Panc1 (cell line): ENCODE data around the gene KCNJ9. TPM values are rescaled to one million over a fixed set of nuclear protein-coding genes. Genes with fewer than 3 reads are reported as not detected.
"Not testable (repeated sequence)": the region's sequence is repeated elsewhere in the genome, so short reads cannot be mapped to it uniquely, and the experiment has no call there.

Experiments used
- ATAC-seq: fragments of 200-7000 bp; cut with Tn5 transposase; 2 replicates; pipeline ENCODE4 v1.9.1; 2020; ENCODE audit warnings: mild to moderate bottlenecking, moderate library complexity
- BruUV-seq: library from RNA; stranded (reverse); fragments of 400-500 nt; replicated peaks from 2 replicates; lab custom pipeline; 2021; lab: Mats Ljungman, UMichigan
- CTCF ChIA-PET: fragments of 300-600 bp; sonication (Branson Sonifier 250); formaldehyde crosslinking; loops from one replicate; lab custom pipeline; 2022; ENCODE audit warnings: antibody characterized with exemption; lab: Charles Lee
- POLR2A ChIA-PET: fragments of 300-600 bp; sonication (Branson Sonifier 250); formaldehyde crosslinking; loops from one replicate; lab custom pipeline; 2022; ENCODE audit warnings: antibody characterized with exemption; lab: Charles Lee
- DNase-seq: peaks from one replicate; pipeline ENCODE4 v3.0.0-alpha.2; 2010; ENCODE audit warnings: low read depth, low spot score
- H3K27ac ChIP-seq: 2 replicates; pipeline ENCODE4 v1.5.1; 2011; ENCODE audit warnings: mild to moderate bottlenecking, low read length, inconsistent platforms
- H3K27me3 ChIP-seq: fragments of 200-500 bp; sonication (Bioruptor generic); 2 replicates; pipeline ENCODE4 v1.6.0; 2014; ENCODE audit warnings: low read length, inconsistent platforms; ENCODE audit not compliant: control insufficient read depth, insufficient read depth
- H3K36me3 ChIP-seq: fragments of 200-500 bp; sonication (Bioruptor generic); 2 replicates; pipeline ENCODE4 v1.5.1; 2014; ENCODE audit warnings: inconsistent platforms, mild to moderate bottlenecking, low read length, moderate library complexity; ENCODE audit not compliant: control insufficient read depth, insufficient read depth
- H3K4me1 ChIP-seq: 2 replicates; pipeline ENCODE4 v1.5.1; 2011; ENCODE audit warnings: inconsistent platforms, mild to moderate bottlenecking, low read length, moderate library complexity; ENCODE audit not compliant: control insufficient read depth, insufficient read depth
- H3K4me3 ChIP-seq, 2 experiments: 2 replicates each; pipeline ENCODE4 v1.5.1; 2011 to 2012; ENCODE audit warnings: low read depth in 2 of 2, low read length in 2 of 2, mild to moderate bottlenecking in 2 of 2, inconsistent platforms in 1 of 2, moderate library complexity in 1 of 2
- H3K9me3 ChIP-seq: fragments of 200-500 bp; sonication (Bioruptor generic); 2 replicates; pipeline ENCODE4 v1.5.1; 2014; ENCODE audit warnings: low read depth, mild to moderate bottlenecking, inconsistent platforms, low read length, moderate library complexity; ENCODE audit not compliant: control insufficient read depth, insufficient read depth
- CTCF ChIP-seq: fragments of 450-650 bp; IDR thresholded peaks from 2 replicates; pipeline ENCODE4 v1.5.1; 2017; ENCODE audit warnings: mild to moderate bottlenecking
- POLR2AphosphoS5 ChIP-seq: IDR thresholded peaks from 2 replicates; pipeline ENCODE4 v1.6.1; 2012; ENCODE audit warnings: mild to moderate bottlenecking, low read depth, low read length, moderate library complexity
- REST ChIP-seq, 2 experiments: IDR thresholded peaks; 2 replicates each; pipeline ENCODE4 v1.6.1; 2011 to 2012; ENCODE audit warnings: low read depth in 2 of 2, control low read depth in 1 of 2, low read length in 1 of 2, mild to moderate bottlenecking in 1 of 2, moderate library complexity in 1 of 2; ENCODE audit not compliant: insufficient read depth in 1 of 2
- SIN3A ChIP-seq: IDR thresholded peaks from 2 replicates; pipeline ENCODE4 v1.6.1; 2012; ENCODE audit warnings: low read depth, mild to moderate bottlenecking, low read length, moderate library complexity, borderline replicate concordance; ENCODE audit not compliant: insufficient read depth
- TCF7L2 ChIP-seq: IDR thresholded peaks from 2 replicates; pipeline ENCODE4 v1.6.1; 2011; ENCODE audit warnings: mild to moderate bottlenecking, low read depth, low read length, inconsistent platforms
- in situ Hi-C: cut with HindIII; loops from 2 replicates; pipeline ENCODE4 v1.10.0; 2016; ENCODE audit warnings: low sequenced_read_pairs, low pct_unique_long_range_greater_than_20kb
- intact Hi-C: fragments of 100-400 bp; cut with micrococcal nuclease; formaldehyde crosslinking; loops from one replicate; pipeline ENCODE4 v1.10.0; 2022; ENCODE audit not compliant: unreplicated experiment
- total RNA-seq: library from RNA; stranded (reverse); gene quantifications from one replicate; pipeline ENCODE4 v1.2.1, GENCODE V29; 2021; ENCODE audit not compliant: unreplicated experiment

KCNJ9 gene
- total RNA-seq, 1 experiment from 2014 or later = not detected

- intact Hi-C loops = no loop called here
- no TSS peak for BruUV-seq
- CTCF ChIA-PET = no interaction called here
- Histone ChIP-seq H3K4me3 (no peak overlapping the region), H3K27me3 (no peaks in the 10 kb centered on the region), H3K4me1 (no peaks in the 10 kb centered on the region), H3K27ac (no peak overlapping the region), H3K36me3 (no peaks in the 10 kb centered on the region), H3K9me3 (no peaks in the 10 kb centered on the region)
- in situ Hi-C loops = no loop called here
- DNase-seq (no peak), ATAC-seq (no peak)
- POLR2A ChIA-PET = no interaction called here
- no peak for TF ChIP-seq TCF7L2
Observed at GRCh38 chr1:160125746-160126145, 44.4 kb downstream of the KCNJ9 start.

DNA sequence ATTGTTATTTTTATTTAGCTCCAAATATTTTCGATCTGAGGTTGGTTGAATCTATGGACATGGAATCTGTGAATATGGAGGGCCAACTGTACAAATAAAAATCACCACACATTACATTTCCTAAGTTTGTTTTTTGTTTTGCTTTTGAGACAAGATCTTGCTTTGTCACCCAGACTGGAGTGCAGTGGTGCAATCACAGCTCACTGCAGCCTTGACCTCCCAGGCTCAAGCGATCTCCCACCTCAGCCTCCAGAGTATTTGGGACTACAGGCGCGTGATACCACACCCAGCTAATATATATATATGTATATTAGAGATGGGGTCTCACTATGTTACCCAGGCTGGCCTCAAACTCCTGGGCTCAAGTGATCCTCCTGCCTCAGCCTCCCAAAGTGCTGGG is 45.0 kb downstream of the KCNJ9 start:
- DNase-seq, H3K27me3 ChIP-seq, H3K36me3 ChIP-seq, POLR2A ChIA-PET, H3K27ac ChIP-seq, in situ Hi-C loops, H3K4me1 ChIP-seq, BruUV-seq, intact Hi-C loops, CTCF ChIA-PET, ATAC-seq, H3K9me3 ChIP-seq, H3K4me3 ChIP-seq: not testable (repeated sequence)

DNA sequence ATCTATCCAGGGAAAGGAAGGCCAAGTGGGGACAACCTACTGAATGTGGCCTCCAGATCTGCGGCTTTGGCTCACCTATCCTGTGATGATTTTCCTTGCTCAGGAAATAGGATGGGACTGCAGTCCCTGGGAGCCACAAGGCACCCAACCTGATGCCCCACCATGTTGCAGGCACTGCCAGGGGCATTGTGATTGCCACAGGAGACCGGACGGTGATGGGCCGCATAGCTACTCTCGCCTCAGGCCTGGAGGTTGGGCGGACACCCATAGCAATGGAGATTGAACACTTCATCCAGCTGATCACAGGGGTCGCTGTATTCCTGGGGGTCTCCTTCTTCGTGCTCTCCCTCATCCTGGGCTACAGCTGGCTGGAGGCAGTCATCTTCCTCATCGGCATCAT is 46.0 kb downstream of the KCNJ9 start:
- in situ Hi-C loops = no loop called here
- Histone ChIP-seq H3K4me3 (no peak overlapping the region), H3K27me3 (no peaks in the 10 kb centered on the region), H3K27ac (no peak overlapping the region), H3K4me1 (no peaks in the 10 kb centered on the region), H3K9me3 (no peaks in the 10 kb centered on the region), H3K36me3 (no peaks in the 10 kb centered on the region)
- ChIA-PET CTCF (no interaction called here), POLR2A (no interaction called here)
- TF ChIP-seq POLR2AphosphoS5 = no peak
- TF ChIP-seq CTCF = no peak
- TF ChIP-seq REST (IDR thresholded peaks at IDR 0.05; ENCODE audit: insufficient read depth in 1 of 2, low read depth in 2 of 2, low read length in 1 of 2) = no peak
- no peak for TF ChIP-seq TCF7L2
- TF ChIP-seq SIN3A = no peak
- ATAC-seq (no peak), DNase-seq (no peak)
- intact Hi-C loops = no loop called here
- BruUV-seq = no TSS peak
